HEK293T (cell line): ENCODE data around the gene NEO1.

Experiments used
- ARNT ChIP-seq: fragments of 450-650 bp; IDR thresholded peaks from 2 replicates; pipeline ENCODE4 v1.6.1; 2017; ENCODE audit warnings: mild to moderate bottlenecking
- BHLHE40 ChIP-seq: fragments of 450-650 bp; IDR thresholded peaks from 2 replicates; pipeline ENCODE4 v1.6.1; 2016; ENCODE audit warnings: mild to moderate bottlenecking, moderate library complexity, borderline replicate concordance
- CTBP1 ChIP-seq: fragments of 450-650 bp; IDR thresholded peaks from 2 replicates; pipeline ENCODE4 v1.6.1; 2016; ENCODE audit warnings: borderline replicate concordance
- ELF4 ChIP-seq: fragments of 450-650 bp; IDR thresholded peaks from 2 replicates; pipeline ENCODE4 v1.6.1; 2017; ENCODE audit warnings: antibody characterized with exemption
- FOXA1 ChIP-seq: fragments of 450-650 bp; IDR thresholded peaks from 2 replicates; pipeline ENCODE4 v1.6.1; 2016; ENCODE audit warnings: mild to moderate bottlenecking
- FOXK2 ChIP-seq: fragments of 450-650 bp; IDR thresholded peaks from 2 replicates; pipeline ENCODE4 v1.6.1; 2016; ENCODE audit warnings: mild to moderate bottlenecking
- FOXM1 ChIP-seq: fragments of 450-650 bp; IDR thresholded peaks from 2 replicates; pipeline ENCODE4 v1.6.1; 2017; ENCODE audit warnings: mild to moderate bottlenecking, borderline replicate concordance
- HDGF ChIP-seq: fragments of 450-650 bp; IDR thresholded peaks from 2 replicates; pipeline ENCODE4 v1.6.1; 2017; ENCODE audit warnings: antibody characterized with exemption, borderline replicate concordance
- L3MBTL2 ChIP-seq: fragments of 450-650 bp; conservative IDR thresholded peaks from 2 replicates; pipeline ENCODE4 v1.6.1; 2016; ENCODE audit warnings: mild to moderate bottlenecking
- LEF1 ChIP-seq: fragments of 450-650 bp; IDR thresholded peaks from 2 replicates; pipeline ENCODE4 v1.6.1; 2017; ENCODE audit warnings: mild to moderate bottlenecking, borderline replicate concordance
- SP1 ChIP-seq: fragments of 450-650 bp; IDR thresholded peaks from 2 replicates; pipeline ENCODE4 v1.6.1; 2017
- SUZ12 ChIP-seq: fragments of 450-650 bp; IDR thresholded peaks from 2 replicates; pipeline ENCODE4 v1.6.1; 2016; ENCODE audit warnings: mild to moderate bottlenecking
- TARDBP ChIP-seq: fragments of 450-650 bp; IDR thresholded peaks from 2 replicates; pipeline ENCODE4 v1.6.1; 2016
- TF ChIP-seq, protein P1 (sequence below): fragments of 450-650 bp; IDR thresholded peaks from 2 replicates; pipeline ENCODE4 v1.6.1; 2016

DNA sequence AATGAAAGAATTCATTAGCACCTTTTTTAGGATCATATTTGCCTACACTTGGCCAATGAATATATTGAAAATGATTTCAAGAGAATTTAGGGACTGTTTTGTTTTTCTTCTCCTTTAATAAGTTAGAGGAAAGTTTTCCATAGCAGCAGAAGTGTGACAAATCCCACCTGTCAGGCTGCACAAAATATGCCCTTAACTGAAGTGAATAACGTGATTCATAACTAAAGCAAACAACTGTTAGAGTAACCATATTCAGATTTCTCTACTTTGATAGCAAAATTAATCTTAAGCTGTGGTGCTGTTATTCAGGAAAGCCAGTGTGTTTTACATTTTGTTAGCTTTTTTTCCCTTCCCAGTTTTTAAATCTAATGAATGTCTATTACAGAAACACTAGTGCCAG, 195.1 kb downstream of the NEO1 start:
- TF ChIP-seq SUZ12 (no peak), FOXA1 (no peak), FOXM1 (no peak), ARNT (no peak), FOXK2 (no peak), SP1 (no peak), LEF1 (no peak), BHLHE40 (no peak), CTBP1 (no peak), HDGF (no peak), TARDBP (no peak), L3MBTL2 (no peak), ELF4 (no peak)
- TF ChIP-seq, protein P1, sequence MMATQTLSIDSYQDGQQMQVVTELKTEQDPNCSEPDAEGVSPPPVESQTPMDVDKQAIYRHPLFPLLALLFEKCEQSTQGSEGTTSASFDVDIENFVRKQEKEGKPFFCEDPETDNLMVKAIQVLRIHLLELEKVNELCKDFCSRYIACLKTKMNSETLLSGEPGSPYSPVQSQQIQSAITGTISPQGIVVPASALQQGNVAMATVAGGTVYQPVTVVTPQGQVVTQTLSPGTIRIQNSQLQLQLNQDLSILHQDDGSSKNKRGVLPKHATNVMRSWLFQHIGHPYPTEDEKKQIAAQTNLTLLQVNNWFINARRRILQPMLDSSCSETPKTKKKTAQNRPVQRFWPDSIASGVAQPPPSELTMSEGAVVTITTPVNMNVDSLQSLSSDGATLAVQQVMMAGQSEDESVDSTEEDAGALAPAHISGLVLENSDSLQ: no peak
